Activated B cell treated with CpG ODN at 0.5 μM for 24 hours (primary cell): ENCODE results near the gene MGLL. TPM values are rescaled to one million over a fixed set of nuclear protein-coding genes. Genes with fewer than 3 reads are reported as not detected.

Experiments
- ATAC-seq: fragments of 200-7000 bp; cut with Tn5 transposase; one replicate; pipeline ENCODE4 v1.10.0; 2021; ENCODE audit warnings: low read depth, mild to moderate bottlenecking, moderate library complexity
- CTCF ChIA-PET: fragments of 350-600 bp; sonication (Branson Sonifier 250); formaldehyde crosslinking; loops from one replicate; lab custom pipeline; 2021; ENCODE audit warnings: antibody characterized with exemption; lab: Charles Lee
- POLR2A ChIA-PET: fragments of 350-600 bp; sonication (Branson Sonifier 250); formaldehyde crosslinking; loops from one replicate; lab custom pipeline; 2021; ENCODE audit warnings: antibody characterized with exemption; lab: Charles Lee
- DNase-seq: peaks from one replicate; pipeline ENCODE4 v3.0.0; 2022
- H3K27ac Mint-ChIP-seq: one replicate; pipeline ENCODE4 v1.8.0; 2020; ENCODE audit warnings: mixed read lengths
- H3K27me3 Mint-ChIP-seq: one replicate; pipeline ENCODE4 v1.8.0; 2021; ENCODE audit warnings: mixed read lengths
- H3K36me3 Mint-ChIP-seq: one replicate; pipeline ENCODE4 v1.8.0; 2021; ENCODE audit warnings: low read depth, mixed read lengths
- H3K4me1 Mint-ChIP-seq: one replicate; pipeline ENCODE4 v1.8.0; 2021; ENCODE audit warnings: mixed read lengths
- H3K4me3 Mint-ChIP-seq: one replicate; pipeline ENCODE4 v1.8.0; 2020; ENCODE audit warnings: mild to moderate bottlenecking, mixed read lengths
- H3K9me3 Mint-ChIP-seq: one replicate; pipeline ENCODE4 v1.8.0; 2020; ENCODE audit warnings: mixed read lengths
- intact Hi-C: fragments of 100-400 bp; cut with micrococcal nuclease; formaldehyde crosslinking; loops from one replicate; pipeline ENCODE4 v1.15.1; 2024
- total RNA-seq: library from RNA; stranded (reverse); gene quantifications from 2 replicates; pipeline ENCODE4 v1.2.3, GENCODE V29; 2022
- TF ChIP-seq, protein P1 (sequence below): fragments of 200-600 bp; IDR thresholded peaks from one replicate; pipeline ENCODE4 v1.8.0; 2022; ENCODE audit warnings: antibody characterized with exemption, mild to moderate bottlenecking

Gene MGLL
- total RNA-seq, 1 donor from 2014 or later = 19.1 TPM

DNA sequence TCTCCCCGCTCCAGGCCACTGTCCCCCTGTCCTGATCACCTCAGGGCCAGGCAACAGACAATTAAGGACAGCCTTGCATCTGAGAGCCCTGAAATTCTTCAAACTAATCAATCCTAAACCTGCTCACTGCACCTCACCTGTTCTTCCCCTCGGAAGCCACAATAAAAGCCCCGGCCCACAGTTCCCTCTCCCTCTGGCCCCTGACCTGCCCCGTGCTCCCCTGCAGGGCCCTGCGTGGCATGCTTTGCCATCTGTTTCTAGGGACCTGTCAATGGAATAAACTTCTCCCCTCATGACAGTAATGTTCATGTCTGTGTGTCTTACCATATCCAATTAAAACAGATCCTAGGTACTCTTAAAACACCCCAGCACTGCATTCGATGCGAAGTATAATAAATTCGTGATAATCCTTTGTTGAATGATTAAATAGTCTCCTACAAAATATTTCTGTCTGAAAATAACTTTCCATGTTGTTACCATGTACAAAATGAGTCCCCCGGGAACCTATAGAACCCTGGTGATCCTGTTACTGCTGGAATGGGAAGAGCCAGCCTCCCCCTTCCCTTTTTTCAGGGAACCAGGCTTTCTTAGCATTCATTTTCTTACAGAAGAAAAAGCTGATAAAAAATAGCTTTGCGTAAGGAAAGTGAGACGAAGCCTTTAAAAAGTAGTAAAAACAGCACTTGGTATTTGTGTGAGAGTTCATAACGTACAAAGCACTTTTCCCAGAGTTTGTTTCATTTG lies 90.6 kb downstream of the MGLL start:
- ChIA-PET CTCF (no interaction called here), POLR2A (no interaction called here)
- H3K27me3 Mint-ChIP-seq = no peaks in the 10 kb centered on the region
- no peak overlapping the region for H3K4me3 Mint-ChIP-seq
- no peaks in the 10 kb centered on the region for H3K36me3 Mint-ChIP-seq
- no peaks in the 10 kb centered on the region for H3K9me3 Mint-ChIP-seq
- ATAC-seq = no peak
- intact Hi-C loops = no loop called here
- peaks cover 50% of the 10 kb centered on the region for H3K4me1 Mint-ChIP-seq
- H3K27ac Mint-ChIP-seq = no peak overlapping the region
- TF ChIP-seq, protein P1, sequence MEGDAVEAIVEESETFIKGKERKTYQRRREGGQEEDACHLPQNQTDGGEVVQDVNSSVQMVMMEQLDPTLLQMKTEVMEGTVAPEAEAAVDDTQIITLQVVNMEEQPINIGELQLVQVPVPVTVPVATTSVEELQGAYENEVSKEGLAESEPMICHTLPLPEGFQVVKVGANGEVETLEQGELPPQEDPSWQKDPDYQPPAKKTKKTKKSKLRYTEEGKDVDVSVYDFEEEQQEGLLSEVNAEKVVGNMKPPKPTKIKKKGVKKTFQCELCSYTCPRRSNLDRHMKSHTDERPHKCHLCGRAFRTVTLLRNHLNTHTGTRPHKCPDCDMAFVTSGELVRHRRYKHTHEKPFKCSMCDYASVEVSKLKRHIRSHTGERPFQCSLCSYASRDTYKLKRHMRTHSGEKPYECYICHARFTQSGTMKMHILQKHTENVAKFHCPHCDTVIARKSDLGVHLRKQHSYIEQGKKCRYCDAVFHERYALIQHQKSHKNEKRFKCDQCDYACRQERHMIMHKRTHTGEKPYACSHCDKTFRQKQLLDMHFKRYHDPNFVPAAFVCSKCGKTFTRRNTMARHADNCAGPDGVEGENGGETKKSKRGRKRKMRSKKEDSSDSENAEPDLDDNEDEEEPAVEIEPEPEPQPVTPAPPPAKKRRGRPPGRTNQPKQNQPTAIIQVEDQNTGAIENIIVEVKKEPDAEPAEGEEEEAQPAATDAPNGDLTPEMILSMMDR = no peak
- no peak for DNase-seq

GRCh38 chr3:127730666-127731295 lies 91.5 kb downstream of the MGLL start:
- ChIA-PET CTCF (no interaction called here), POLR2A (interaction anchor here (1.4 kb wide), 1 partner anchor 58 kb away, joined by 4 read pairs; the partner anchor contains the start of gene ABTB1)
- TF ChIP-seq, protein P1 = no peak
- no peak for ATAC-seq
- no peak overlapping the region for H3K4me3 Mint-ChIP-seq
- peaks cover 41% of the 10 kb centered on the region for H3K4me1 Mint-ChIP-seq
- H3K36me3 Mint-ChIP-seq = no peaks in the 10 kb centered on the region
- no peaks in the 10 kb centered on the region for H3K27me3 Mint-ChIP-seq
- no peak for DNase-seq
- H3K9me3 Mint-ChIP-seq = no peaks in the 10 kb centered on the region
- intact Hi-C loops = no loop called here
- H3K27ac Mint-ChIP-seq = no peak overlapping the region

DNA sequence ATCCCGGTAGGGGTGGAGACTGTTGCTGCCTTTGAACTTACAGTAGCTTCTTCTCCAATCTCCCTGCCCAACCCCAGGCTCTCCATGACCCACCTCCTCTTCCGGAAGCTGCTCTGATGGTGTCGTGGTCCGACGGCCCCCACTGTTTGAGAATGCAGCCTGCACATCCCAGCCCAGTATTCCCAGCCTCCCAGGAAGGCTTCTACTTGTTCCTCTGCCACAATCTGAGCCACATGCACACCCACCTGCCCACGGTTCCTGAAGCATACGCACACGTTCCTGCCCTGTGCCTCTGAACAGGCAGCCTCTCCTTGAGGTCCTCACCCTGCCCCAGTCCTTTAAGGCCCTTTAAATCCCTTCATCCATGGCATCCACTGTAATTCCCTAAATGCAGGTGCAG lies 92.1 kb downstream of the MGLL start:
- Mint-ChIP-seq H3K9me3 (no peaks in the 10 kb centered on the region), H3K27ac (no peak overlapping the region), H3K4me3 (no peak overlapping the region), H3K4me1 (peaks cover 35% of the 10 kb centered on the region), H3K27me3 (no peaks in the 10 kb centered on the region), H3K36me3 (no peaks in the 10 kb centered on the region)
- DNase-seq = no peak
- intact Hi-C loops = no loop called here
- no peak for ATAC-seq
- CTCF ChIA-PET = no interaction called here
- TF ChIP-seq, protein P1 = no peak
- POLR2A ChIA-PET = interaction anchor here (1.4 kb wide), 1 partner anchor 58 kb away, joined by 4 read pairs; the partner anchor contains the start of gene ABTB1

DNA sequence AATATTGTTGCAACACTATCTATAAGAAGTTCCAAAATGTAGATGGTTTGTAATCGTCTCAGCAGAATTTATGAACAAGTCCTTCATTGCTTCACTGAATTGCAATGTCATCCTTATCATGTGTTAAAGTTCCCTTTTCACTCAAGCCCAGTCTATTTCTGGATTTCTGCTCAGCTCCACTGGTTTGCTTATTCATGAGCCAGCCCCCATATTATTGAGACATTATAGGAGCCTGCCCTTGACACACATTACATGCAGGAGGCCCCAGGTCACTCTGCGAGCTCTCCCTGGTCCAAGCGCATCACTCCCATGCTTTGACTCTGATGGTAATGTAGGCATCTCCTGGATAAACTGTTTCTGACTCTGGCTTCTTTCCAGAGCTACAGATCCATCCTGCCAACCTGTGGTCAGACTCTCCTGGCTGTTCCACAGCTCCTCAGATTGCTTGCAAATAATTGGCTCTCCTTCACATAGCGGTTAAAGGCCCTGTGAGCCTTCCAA lies 92.7 kb downstream of the MGLL start:
- Mint-ChIP-seq H3K4me1 (peaks cover 29% of the 10 kb centered on the region), H3K27me3 (no peaks in the 10 kb centered on the region), H3K27ac (peak overlapping the region; percentile 27), H3K4me3 (no peak overlapping the region), H3K9me3 (no peaks in the 10 kb centered on the region), H3K36me3 (no peaks in the 10 kb centered on the region)
- no peak for DNase-seq
- intact Hi-C loops = no loop called here
- TF ChIP-seq, protein P1 = no peak
- ChIA-PET CTCF (no interaction called here), POLR2A (interaction anchor here (1.4 kb wide), 1 partner anchor 57 kb away, joined by 4 read pairs; the partner anchor contains the start of gene ABTB1)
- peak; percentile 10 for ATAC-seq

- Mint-ChIP-seq H3K27me3 (no peaks in the 10 kb centered on the region), H3K36me3 (no peaks in the 10 kb centered on the region), H3K4me1 (peaks cover 22% of the 10 kb centered on the region), H3K27ac (no peak overlapping the region), H3K9me3 (no peaks in the 10 kb centered on the region), H3K4me3 (no peak overlapping the region)
- ChIA-PET CTCF (no interaction called here), POLR2A (no interaction called here)
- intact Hi-C loops = no loop called here
- no peak for DNase-seq
- TF ChIP-seq, protein P1 = no peak
- no peak for ATAC-seq
Measured at GRCh38 chr3:127728417-127729015, 93.8 kb downstream of the MGLL start.
